CD4-positive, alpha-beta T cell treated with Interleukin-4 for 4 hours (primary cell): ENCODE data around the gene MVP.
"Not testable (repeated sequence)": the region's sequence is repeated elsewhere in the genome, so short reads cannot be mapped to it uniquely, and the experiment has no call there.

Experiments
- DNase-seq: peaks from one replicate; pipeline ENCODE4 v3.0.0-alpha.2; 2020

Gene MVP

GRCh38 chr16:29815793-29816693, 4.2 kb upstream of the MVP start, which contains the start of gene PAGR1:
Gene PAGR1, plus strand, starts transcription at chr16:29816152. Its CDS starts 374 bp downstream, at chr16:29816526.
- DNase-seq: peak; percentile 100

GRCh38 chr16:29816694-29817441, 3.4 kb upstream of the MVP start:
- peak; percentile 33 for DNase-seq

DNA sequence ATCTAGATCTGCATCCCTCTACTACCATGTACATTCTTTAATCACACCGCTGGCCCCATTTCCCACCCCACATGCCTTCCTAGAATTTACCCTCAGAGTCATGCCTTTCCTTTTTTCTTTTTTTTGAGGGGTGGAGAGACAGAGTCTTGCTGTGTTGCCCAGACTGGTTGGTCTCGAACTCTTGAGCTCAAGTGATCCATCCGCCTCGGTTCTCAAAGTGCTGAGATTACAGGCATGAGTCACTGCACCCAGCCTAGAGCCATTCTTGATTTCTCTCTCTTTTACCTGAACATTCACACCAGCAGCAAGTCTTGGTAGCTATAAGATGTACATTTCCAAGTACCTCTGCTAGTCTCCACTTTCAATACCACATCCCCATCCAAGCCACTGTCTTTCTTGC, 2.2 kb upstream of the MVP start:
- no peak for DNase-seq

DNA sequence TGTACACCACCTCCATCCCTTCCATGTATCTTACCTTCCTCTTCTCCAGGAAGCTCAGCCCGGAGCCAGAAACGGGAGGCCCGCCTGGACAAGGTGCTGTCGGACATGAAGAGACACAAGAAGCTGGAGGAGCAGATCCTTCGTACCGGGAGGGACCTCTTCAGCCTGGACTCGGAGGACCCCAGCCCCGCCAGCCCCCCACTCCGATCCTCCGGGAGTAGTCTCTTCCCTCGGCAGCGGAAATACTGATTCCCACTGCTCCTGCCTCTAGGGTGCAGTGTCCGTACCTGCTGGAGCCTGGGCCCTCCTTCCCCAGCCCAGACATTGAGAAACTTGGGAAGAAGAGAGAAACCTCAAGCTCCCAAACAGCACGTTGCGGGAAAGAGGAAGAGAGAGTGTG, 756 bp upstream of the MVP start:
- DNase-seq: no peak

GRCh38 chr16:29820730-29821642, 724 bp downstream of the MVP start:
- DNase-seq: peak; percentile 73

DNA sequence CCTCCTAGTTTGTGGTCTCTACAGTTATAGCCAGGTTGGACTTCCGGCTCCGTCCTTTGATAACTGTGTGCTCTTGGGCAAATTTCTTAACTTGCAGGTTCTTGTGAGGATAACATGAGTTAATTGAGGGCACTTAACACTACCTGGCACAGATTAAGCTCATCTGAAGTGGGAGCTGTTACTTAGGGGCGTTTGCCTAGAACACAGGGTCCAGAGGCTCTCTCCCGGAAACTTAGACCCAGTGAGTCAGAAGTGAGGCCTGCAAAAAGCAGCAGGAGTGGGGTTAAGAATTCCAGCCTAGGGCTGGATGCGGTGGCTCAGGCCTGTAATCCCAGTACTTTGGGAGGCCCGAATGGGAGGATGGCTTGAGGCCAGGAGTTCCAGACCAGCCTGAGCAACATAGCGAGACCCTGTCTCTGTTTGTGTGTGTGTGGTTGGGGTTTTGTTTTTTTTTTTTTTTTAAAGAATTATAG, 1.4 kb downstream of the MVP start:
- DNase-seq: no peak

DNA sequence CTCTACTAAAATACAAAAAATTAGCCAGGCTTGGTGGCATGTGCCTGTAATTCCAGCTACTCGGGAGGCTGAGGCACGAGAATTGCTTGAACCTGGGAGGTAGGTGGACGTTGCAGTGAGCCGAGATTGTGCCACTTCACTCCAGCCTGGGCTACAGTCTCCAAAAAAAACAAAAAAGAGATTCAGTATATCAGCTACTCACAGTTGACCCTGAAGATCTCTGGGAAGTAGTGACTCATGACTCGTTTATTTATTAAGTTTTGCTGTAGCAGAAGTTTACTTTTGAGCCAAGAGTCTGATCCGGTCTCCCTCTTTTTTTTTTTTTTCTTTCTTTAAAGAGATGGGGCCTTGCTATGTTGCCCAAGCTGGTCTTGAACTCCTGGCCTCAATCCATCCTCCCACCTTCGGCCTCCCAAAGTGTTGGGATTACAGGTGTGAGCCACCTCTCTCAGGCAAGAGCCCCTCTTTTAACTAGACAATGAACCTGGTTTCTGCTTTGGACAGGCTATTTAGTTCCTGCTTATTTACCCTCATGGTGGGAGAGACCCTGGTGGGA, 4.4 kb downstream of the MVP start:
- no peak for DNase-seq

DNA sequence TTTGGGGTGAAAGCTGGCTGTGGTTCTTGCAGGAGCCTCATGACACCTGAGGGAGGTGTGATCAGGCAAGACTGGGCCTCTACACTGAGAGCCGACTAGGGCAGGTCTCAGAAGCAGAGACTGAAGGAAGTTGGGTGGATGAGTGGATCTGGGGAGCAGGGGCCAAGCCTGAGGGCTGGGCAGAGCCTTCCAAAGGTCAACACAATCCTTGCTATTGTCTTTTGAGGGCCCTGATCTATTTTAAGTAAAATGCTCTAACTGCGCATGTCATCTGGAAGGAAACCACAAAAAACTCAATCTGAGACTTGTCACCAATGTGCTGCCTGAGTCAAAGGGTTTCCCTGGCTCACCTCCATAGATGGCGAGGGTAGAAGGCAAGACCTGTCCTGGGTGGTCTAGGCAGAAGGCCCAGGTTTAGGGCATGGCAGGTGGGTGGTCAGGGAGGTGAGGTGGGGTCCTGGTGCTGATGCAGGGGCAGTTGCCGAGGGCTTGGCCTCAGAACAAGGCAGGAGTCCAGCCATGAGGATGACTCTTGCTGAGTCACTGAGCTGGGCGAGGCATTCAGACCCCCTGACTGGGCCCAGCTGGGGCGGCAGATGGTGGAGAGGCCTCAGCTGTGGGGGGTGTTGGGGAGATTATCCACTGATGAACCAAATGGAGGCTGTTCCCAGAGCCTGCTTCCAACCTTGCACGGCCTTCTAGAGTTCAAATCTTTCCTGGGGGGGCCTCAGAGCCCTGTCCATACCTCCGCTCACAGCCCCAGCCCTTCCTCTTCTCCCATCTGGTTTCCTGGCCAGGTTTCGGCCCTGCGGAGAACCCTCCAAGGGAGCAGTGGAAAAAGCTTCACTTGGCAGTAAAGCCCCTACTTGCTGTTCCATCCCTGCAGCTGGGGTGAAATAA, 5.1 kb downstream of the MVP start:
- DNase-seq: peak; percentile 58

DNA sequence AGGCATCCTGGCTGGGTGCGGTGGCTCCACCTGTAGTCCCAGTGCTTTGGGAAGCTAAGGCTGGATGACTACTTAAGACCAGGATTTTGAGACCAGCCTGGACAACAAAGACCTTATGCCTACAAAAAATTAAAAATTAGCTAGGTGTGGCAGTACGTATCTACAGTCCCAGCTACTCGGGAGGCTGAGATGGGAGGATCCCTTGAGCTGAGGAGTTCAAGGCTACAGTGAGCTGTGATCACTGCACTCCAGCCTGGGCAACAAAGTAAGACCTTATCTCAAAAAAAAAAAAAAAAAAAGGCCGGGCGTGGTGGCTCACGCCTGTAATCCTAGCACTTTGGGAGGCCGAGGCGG, 6.1 kb downstream of the MVP start:
- DNase-seq: no peak

- no peak for DNase-seq
Measured at GRCh38 chr16:29830774-29831173, 10.5 kb downstream of the MVP start.

- no peak for DNase-seq
Measured at GRCh38 chr16:29831490-29831889, 11.2 kb downstream of the MVP start.

GRCh38 chr16:29833219-29833618, 13.0 kb downstream of the MVP start:
- not testable (repeated sequence) for DNase-seq

DNA sequence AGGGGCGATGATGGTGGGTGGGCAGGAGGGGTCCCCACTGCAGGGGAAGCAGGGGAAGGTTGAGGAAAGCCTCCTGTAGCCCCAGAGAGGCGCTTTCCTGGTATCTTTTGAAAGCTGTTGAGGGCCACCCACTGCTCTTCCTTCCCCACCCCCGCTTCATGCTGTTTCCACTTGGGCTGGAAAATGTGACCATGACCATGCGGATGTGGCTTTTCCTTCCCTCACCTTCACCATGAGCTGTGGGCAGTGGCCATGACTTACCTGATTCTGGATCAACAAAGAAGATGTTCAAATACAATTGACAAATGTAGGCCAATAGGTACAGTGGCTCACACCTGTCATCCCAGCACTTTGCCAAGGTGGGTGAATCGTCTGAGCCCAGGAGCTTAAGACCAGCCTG, 13.8 kb downstream of the MVP start:
- no peak for DNase-seq

DNA sequence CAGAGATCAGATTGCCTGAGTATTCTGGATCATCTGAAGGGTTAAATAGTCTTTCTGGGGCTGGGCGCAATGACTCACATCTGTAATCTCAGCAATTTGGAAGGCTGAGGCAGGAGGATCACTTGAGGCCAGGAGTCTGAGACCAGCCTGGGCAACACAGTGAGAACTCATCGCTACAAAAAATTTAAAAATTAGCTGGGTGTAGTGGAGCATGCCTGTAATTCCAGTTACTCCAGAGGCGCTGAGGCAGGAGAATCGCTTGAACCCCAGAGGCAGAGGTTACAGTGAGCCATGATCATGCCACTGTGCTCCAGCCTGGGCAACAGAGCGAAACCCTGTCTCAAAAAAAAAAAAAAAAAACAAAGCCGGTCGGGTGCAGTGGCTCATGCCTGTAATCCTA, 15.7 kb downstream of the MVP start:
- no peak for DNase-seq

GRCh38 chr16:29836623-29837022, 16.4 kb downstream of the MVP start:
- DNase-seq: no peak

DNA sequence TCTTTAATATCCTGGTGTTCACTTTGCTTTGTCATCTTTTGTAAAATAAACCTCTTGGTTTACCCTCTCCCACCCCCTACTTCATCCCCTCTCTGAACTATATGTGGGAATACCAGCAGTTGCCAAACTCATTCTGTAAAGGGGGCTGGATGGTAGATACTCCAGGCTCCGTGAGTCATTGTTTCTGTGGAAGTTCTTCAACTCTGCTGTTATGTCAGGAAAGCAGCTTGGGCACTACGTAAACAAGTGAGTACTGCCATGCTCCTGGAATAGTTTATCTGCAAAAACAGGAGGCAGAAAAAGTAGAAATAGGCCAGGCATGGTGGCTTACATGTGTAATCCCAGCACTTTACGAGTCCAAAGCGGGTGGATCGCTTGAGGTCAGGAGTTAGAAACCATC, 17.6 kb downstream of the MVP start:
- no peak for DNase-seq

- no peak for DNase-seq
Measured at GRCh38 chr16:29839822-29840221, 19.6 kb downstream of the MVP start.

- DNase-seq: no peak
Measured at GRCh38 chr16:29840240-29840639, 20.0 kb downstream of the MVP start.

DNA sequence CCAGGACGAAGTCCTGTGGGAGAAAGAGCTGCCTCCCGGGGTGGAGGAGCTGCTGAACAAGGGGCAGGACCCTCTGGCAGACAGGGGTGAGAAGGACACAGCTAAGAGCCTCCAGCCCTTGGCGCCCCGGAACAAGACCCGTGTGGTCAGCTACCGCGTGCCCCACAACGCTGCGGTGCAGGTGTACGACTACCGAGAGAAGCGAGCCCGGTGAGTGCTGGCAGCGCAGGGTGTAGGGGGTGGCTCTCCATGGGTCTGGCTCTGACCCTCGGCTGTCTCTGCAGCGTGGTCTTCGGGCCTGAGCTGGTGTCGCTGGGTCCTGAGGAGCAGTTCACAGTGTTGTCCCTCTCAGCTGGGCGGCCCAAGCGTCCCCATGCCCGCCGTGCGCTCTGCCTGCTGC, 21.4 kb downstream of the MVP start:
- no peak for DNase-seq

DNA sequence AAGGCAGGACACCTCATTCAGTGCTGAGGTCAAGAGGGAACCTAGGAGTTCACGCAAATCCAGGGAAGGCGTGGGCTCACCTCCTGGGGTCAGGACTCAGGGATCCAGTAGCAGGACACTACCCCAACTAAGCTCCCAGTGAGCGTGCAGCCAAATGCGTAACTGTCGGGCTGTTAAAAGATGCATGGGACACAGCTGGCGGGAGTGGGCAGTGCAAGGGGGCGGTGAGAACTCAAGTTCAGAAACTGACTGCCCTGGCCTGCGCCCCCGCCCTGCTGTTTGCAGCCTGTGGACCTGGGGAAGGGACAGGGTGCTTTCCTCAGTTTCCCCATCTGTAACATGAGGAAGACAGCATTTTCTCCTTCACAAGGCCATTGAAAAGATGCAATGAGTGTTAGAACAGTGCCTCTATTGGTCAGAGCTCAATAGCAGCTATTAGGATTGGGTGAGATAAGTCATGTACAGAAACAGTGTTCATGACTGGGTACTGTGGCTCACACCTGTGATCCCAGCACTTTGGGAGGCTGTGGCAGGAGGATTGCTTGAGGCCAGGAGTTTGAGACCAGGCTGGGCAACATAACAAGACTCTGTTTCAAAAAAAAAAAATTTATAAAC, 22.6 kb downstream of the MVP start:
- no peak for DNase-seq

GRCh38 chr16:29843931-29844330, 23.7 kb downstream of the MVP start:
- DNase-seq: no peak
